ENCODE results near the gene CWF19L1.

CWF19L1 gene

DNA sequence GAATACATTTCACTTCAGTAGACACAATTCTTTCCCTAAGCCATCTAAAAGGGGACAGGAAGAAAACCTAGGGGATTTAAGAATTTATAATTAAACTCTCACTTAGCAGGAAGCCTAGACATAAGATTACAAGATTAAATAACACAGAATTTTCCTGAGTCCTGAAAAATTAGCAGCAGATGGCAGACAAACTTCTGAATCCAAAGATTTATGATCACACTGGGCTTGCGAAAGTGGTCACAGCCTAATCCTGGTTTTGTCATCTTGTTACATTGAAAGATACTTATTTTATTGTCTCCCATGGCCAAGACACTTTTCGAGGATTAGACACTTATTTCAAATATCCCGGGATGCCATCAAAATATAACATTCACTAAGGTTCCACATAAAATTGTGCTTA, 84.5 kb downstream of the CWF19L1 start:
- no peak for DNase-seq (ENCODE audit: low read depth, low spot score)
